ENCODE measurements around the gene TTC23.

- TF ChIP-seq BHLHE40 (IDR thresholded peaks at IDR 0.05; ENCODE audit: low read depth, low read length) (no peak), POLR2A (IDR thresholded peaks at IDR 0.05; ENCODE audit: low read length) (no peak), MYC (IDR thresholded peaks at IDR 0.05; ENCODE audit: borderline replicate concordance, low read length) (no peak), RAD21 (conservative IDR thresholded peaks at IDR 0.05 in 1 of 2, IDR thresholded peaks at IDR 0.05 in 1 of 2) (no peak), MAX (IDR thresholded peaks at IDR 0.05) (no peak), BCL3 (IDR thresholded peaks at IDR 0.05) (no peak), CTCF (IDR thresholded peaks at IDR 0.05) (no peak), JUN (IDR thresholded peaks at IDR 0.05) (no peak), POLR2AphosphoS2 (conservative IDR thresholded peaks at IDR 0.05; ENCODE audit: low read length) (no peak), PBX3 (IDR thresholded peaks at IDR 0.05) (no peak), GATA3 (IDR thresholded peaks at IDR 0.05; ENCODE audit: borderline replicate concordance) (no peak), REST (IDR thresholded peaks at IDR 0.05) (no peak), RCOR1 (IDR thresholded peaks at IDR 0.05; ENCODE audit: low read depth, low read length) (no peak)
Observed at GRCh38 chr15:99126930-99127329, 122.5 kb downstream of the TTC23 start.

Measured in A549 (cell line).